Measurements from ENCODE around the gene JMJD8. TPM values are rescaled to one million over a fixed set of nuclear protein-coding genes. Genes with fewer than 3 reads are reported as not detected.
A peak's percentile ranks its signal among the peaks of the same experiment; 100 is the strongest.

The JMJD8 gene
- total and polyA plus RNA-seq, 9 of the 15 experiments (the other 6 are each of a cell fraction or from before 2014, with no cell fraction given): 1.2 to 50.6 (median 29.3) TPM

- TF ChIP-seq AFF1 (IDR thresholded peaks at IDR 0.05; ENCODE audit: low read depth in 1 of 2, partially characterized antibody in 2 of 2) (no peak), CEBPG (CRISPR knock-in tag; IDR thresholded peaks at IDR 0.05) (no peak), CEBPG (tag; conservative IDR thresholded peaks at IDR 0.05 in 1 of 2, IDR thresholded peaks at IDR 0.05 in 1 of 2) (no peak), ATF2 (CRISPR knock-in tag; IDR thresholded peaks at IDR 0.05) (0 out of 2 replicates have a peak, but pooled peaks have one; percentile 4), KDM5B (IDR thresholded peaks at IDR 0.05; ENCODE audit: insufficient replicate concordance, low read depth, low read length) (peak; percentile 72), FIP1L1 (IDR thresholded peaks at IDR 0.05; ENCODE audit: low read depth, low read length, poor library complexity, severe bottlenecking) (peak; percentile 54), ATF1 (CRISPR knock-in tag; IDR thresholded peaks at IDR 0.05) (no peak), ATF1 (tag; IDR thresholded peaks at IDR 0.05) (peak; percentile 71), ZNF133 (CRISPR knock-in tag; IDR thresholded peaks at IDR 0.05) (no peak), ZFPM2 (CRISPR knock-in tag; IDR thresholded peaks at IDR 0.05) (no peak; the same call in 1 of the 2 replicates), UBTF (IDR thresholded peaks at IDR 0.05; ENCODE audit: borderline replicate concordance in 1 of 2, low read depth in 2 of 2, low read length in 2 of 2) (peak in 1 of 2 experiments; percentile 35; a peak in 1 of 4 replicates), ZBTB7A (IDR thresholded peaks at IDR 0.05; ENCODE audit: borderline replicate concordance, control insufficient read depth, low read depth, low read length) (no peak; the same call in 1 of the 2 replicates), ZNF766 (CRISPR knock-in tag; conservative IDR thresholded peaks at IDR 0.05) (0 out of 2 replicates have a peak, but pooled peaks have one; percentile 55), BCLAF1 (IDR thresholded peaks at IDR 0.05; ENCODE audit: borderline replicate concordance in 1 of 2, control insufficient read depth in 1 of 2, low read depth in 2 of 2, low read length in 1 of 2) (no peak)
Observed at GRCh38 chr16:684071-684794, at the start of gene JMJD8 (continued).

All from K562 (cell line).